ENCODE data around the gene CIAPIN1.

DNA sequence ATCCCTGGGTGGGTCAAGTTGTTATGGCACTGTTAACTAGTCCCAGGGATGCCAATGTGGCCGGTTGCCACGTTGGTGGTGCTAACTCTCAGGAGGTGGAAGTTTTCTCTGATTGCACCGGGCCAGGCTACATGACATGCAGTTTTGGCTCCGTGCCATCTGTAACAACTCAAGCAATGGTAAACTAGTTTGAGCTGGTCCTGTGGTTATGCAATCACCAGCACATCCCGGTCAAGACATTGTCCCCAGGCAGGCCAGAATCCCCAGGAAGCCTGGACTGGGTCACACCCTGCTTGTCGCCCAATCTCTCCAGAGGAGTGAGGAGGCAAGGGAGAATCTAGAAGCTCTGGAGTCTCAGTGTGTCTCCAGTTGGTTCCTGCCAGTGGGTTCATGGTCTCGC lies 52.7 kb downstream of the CIAPIN1 start:
- TF ChIP-seq, protein P1, sequence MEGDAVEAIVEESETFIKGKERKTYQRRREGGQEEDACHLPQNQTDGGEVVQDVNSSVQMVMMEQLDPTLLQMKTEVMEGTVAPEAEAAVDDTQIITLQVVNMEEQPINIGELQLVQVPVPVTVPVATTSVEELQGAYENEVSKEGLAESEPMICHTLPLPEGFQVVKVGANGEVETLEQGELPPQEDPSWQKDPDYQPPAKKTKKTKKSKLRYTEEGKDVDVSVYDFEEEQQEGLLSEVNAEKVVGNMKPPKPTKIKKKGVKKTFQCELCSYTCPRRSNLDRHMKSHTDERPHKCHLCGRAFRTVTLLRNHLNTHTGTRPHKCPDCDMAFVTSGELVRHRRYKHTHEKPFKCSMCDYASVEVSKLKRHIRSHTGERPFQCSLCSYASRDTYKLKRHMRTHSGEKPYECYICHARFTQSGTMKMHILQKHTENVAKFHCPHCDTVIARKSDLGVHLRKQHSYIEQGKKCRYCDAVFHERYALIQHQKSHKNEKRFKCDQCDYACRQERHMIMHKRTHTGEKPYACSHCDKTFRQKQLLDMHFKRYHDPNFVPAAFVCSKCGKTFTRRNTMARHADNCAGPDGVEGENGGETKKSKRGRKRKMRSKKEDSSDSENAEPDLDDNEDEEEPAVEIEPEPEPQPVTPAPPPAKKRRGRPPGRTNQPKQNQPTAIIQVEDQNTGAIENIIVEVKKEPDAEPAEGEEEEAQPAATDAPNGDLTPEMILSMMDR (IDR thresholded peaks at IDR 0.05), result no peak
- TF ChIP-seq POLR2A (IDR thresholded peaks at IDR 0.05) (no peak), POLR2AphosphoS5 (IDR thresholded peaks at IDR 0.05) (no peak)

Data from stomach (tissue), 4 donors.